NCI-H187 treated with DMSO at 0.1 percent for 48 hours (cell line): ENCODE measurements around the gene GHRH.

Experiments
- DNase-seq: peaks from one replicate; lab custom pipeline; 2025; lab: John Stamatoyannopoulos, UW

Gene GHRH

DNA sequence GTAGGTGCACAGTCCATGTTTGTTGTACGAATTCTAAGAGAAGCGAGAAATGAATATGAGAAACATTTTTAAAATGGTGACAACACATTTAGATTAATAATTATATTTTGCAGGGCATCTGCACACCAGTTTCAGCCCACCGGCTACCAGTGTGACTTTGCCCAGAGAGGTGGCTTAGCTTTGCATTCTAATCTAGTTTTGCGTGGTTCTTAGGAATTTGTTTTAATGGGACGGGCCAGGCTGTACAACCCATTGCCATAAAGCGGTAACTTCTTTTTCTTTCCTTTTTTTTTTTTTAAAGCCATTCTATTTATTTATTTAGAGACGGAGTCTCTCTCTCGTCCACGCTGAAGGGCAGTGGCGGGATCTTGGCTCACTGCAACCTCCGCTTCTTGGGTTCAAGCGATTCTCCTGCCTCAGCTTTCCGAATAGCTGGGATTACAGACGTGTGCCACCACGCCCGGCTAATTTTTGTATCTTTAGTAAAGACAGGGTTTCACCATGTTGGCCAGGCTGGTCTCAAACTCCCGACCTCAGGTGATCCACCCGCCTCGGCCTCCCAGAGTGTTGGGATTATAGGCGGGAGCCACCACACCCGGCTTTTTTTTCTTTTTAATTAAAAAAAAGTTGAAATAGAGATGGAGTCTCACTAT, 28.7 kb upstream of the GHRH start:
- DNase-seq, result no peak

DNA sequence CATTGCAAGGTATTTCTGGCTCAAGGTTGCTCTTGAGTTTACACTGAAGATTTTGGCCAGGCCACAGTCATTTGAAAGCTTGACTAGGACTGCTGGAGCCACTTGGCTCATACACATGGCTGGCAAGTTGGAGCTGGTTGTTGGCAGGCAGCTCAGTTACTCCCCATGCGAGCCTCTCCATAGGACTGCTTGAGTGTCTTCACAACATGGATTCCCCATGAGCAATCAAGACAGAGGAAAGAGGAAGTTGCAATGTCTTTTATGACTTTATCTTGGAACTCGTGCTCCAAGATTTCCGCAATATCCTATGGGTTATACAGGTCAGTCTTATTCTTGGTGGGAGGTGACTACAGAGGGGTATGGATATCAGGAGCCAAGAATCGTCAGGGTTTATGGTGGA, 26.5 kb upstream of the GHRH start:
- DNase-seq, result no peak

DNA sequence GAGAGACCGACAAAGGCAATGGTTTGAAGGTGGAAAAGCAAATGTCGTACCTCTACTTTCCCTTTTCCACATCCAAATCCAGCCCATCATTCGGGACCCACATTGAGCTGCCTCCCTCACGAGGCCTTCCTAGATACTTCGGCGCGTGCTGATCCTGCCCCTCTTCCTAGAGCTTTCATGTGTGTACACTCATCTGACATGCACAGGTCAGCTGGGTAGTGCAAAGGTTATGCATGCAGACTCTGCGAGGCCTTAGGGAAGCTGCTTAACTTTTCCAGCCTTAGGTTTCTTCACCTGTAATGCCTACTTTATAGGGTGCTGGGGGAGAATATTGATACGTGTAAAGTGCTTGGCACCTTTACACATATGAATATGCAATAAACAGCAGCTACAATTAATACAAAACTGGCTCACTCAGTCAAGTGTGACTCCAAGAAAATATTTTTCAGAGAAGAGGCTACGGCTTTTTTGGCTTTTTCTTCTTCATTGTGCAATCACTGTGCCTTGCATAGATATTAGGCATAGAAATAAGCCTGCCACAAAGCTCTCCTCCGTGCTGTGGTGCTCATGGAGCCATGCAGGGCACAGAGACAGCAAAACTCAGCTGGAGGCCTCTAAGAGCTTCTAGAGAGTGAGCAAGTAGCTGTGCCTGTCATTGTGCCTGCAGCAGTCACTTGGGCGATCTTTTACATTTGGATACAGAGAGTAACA, 24.2 kb upstream of the GHRH start:
- no peak for DNase-seq

DNA sequence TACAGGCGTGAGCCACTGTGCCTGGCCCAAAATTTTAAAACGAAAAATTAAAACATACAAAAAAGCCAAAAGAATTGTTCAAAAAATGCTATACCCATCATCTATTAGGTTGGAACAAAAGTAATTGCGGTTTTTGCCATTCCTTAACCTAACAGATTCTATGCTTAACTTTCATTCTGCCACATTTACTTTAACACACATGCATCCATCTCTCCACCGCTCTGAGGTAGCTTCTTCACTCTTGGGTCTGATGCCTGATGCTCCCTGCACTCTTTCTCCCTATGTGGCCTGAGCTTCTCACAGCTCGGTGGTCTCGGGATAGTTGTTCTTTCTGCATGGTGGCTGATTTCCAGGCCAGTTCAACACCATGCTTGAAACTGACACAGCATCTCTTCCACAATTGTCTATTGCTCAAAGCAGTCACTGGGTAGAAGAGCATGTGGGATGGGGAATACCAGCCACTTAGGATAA, 23.1 kb upstream of the GHRH start:
- no peak for DNase-seq

DNA sequence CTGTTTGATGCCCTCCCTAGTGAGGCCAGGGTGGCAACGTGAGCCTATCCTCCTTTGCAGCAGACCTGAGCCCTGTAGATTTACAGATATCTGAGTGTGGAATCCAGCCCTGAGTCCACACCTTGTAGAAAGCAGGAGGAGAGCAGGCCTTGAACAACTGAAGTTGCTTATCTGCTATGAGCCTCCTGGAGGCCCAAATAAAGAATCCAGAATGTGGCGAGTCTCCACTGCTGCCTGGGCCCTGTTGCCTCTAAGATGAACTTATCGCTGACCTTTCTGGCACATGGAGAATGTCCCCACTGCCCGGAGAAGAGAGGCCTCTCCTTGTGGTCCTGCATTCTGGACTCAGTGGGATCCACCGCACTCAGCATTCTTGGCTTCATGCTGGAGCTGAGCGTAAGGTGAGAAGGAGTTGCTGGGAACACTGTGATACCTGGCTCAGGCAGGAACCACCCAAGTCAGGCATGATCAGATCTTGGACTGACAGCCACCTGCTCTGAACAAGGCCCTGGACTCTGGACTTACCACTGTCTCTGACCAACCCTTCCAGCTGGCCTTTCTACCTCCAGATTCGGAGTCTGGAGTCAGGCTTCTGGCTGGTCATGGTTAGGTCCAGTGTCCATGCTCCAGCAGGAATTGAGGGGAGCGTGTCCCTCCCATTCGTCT, 22.0 kb upstream of the GHRH start:
- no peak for DNase-seq

DNA sequence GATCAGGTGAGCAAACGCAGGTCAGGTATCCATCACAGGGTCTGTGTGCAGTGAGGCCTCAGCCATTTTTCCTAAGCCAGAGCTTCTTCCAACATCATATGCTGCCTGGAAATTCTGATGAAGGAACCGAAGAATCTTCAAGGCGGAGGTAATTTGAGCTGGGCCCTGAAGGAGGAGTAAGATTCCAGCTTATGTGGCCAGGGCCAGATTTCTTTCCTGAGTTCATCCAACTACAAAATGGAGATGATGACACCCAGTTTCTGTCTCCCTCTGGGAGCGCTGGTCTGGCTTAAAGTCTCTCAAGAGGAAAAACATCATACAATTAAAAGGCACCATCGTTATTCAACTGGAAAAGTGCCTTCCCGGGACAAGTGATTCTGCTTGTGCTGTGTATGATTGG, 20.9 kb upstream of the GHRH start:
- DNase-seq, result no peak

DNA sequence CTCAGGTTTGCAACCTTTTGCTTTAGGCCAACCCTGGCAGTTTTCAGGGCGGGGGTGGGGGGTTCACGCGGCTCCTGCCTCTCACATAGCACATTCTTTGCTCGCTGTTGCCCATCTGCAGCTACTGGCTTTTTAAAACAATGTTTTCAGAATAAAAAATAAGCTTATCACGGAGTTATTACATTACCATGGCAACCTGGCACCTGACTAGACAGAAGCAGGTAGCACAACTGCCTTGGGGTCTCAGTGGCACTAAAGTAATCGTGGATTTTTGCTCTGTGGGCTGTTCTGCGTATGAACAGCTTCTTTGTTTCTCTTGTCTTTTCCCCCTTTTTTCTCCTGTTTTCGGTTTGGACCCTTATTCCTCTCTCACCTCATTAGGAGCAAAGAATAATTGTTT, 18.8 kb upstream of the GHRH start:
- DNase-seq, result no peak

DNA sequence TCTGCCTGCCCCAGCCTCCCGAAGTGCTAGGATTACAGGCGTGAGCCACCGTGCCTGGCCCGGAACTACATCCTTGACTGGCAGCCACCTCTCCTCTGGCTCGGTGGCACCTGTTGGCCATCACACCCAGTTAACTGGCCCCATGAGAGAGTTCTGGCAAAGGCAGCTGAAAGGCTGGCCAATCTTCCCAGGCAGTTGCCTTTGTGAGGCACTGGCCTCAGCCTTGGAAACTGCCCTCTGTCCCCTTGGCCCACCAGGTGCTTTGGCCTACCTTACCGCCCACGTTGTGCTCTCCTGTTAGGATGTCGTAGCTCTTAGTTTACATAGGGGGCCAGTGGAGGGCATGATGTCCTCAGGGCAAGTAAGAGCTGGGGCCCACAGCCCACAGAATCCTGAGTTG, 18.2 kb upstream of the GHRH start:
- no peak for DNase-seq

DNA sequence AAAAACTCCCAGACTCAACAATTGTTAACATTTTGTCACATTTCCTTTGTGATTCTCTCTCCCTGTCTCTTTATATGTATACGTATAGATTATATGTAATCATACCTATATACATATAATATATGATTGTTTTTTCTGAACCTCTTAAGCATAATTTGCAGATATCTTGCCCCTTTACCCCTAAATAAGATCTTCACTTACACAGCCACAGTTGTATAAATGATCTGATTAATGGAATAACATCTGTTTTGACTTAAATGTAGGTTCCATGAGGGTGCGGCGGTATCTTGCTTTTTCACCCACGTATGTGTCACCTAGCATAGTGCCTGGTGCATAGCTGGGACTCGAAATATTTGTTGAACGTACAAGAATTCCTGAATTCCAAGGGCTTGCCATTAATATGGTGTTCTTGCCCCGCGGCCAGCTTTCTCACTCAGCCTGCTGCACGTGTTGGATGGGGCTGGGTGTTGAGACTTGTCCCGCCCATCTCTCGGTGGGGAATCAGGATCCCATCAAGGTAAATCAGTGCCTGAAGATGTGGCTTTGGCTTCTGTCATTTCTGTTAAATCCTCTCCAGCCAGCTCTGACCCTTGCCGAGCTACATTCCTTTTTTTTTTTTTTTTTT, 17.5 kb upstream of the GHRH start:
- DNase-seq, result no peak

DNA sequence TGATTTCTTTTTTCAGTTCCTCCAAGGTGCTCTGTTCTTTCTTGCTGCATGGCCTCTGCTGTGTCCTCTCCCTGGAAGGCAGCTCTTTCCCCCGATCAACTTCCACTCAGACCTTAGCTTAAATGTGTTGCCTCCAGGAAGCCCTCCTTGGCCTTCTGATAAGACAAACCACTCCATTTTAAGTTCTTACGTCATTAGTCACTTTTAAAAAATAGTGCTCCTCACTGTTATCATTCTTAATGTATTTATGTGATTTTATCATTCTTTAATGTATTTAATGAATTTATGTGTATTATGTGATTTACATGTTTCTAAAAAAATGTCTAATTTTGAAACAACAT, 15.6 kb upstream of the GHRH start:
- DNase-seq, result no peak

DNA sequence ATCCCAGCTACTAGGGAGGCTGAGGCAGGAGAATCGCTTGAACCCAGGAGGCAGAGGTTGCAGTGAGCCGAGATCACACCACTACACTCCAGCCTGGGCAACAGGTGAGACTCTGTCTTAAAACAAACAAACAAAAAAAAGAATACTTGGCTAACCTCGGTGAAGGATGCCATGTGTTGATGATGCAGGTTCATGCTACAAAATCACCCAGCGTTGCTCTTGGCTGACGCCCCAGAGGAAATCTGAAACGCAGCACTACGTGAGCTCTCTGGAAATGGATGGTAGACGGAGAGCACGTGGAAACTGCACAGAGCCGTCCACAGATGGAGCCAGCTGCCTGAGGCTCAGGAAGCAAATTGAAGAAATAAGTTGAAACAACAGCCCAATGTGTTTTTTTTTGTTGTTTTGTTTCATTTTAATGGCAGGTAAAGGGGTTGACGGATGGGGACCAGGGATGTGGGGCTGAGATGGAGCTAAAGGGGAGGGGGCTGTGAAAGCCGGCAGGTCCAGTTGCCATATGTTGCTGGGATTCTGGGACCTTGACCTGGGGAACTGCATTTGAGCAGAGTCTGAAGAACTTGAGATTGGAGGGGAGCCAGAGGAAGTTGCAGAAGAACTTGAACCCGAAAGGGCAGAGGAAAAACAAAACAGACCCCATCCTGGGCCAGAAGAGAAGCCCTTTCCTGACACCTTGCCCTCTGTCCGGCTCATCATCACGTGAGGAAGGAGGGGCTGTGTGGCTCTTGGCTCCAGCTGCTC, 15.1 kb upstream of the GHRH start:
- peak; percentile 54 for DNase-seq

DNA sequence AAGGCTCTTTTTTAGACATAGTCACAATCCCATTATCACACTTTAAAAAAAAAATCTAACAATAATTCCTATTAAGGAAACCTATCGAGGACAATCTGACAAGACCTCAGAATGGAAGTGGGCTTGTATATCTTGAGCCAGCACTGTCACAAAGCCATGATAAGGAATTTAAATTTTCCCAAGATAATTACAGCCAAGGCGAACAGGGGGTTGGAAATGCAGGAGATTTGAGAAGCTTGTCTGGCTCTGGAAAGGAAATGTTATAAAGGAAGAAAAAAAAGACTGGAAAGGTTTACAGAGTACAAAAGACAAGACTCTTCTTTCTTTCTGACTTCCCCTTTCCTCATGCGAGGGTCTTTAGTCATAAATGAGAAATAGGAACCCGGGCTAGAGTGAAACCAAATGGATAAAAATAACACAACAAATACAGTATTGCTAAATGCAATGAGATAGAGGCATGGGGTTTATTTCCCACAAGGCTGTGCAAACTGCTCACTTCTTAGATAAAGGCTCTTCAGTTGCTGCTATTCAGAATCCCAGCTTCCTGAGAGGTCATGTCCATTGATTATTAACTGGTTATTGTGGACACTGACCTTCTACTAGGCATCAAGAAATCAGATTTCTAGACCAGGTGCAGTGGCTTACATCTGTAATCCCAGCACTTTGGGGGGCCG, 13.4 kb upstream of the GHRH start:
- DNase-seq, result no peak

DNA sequence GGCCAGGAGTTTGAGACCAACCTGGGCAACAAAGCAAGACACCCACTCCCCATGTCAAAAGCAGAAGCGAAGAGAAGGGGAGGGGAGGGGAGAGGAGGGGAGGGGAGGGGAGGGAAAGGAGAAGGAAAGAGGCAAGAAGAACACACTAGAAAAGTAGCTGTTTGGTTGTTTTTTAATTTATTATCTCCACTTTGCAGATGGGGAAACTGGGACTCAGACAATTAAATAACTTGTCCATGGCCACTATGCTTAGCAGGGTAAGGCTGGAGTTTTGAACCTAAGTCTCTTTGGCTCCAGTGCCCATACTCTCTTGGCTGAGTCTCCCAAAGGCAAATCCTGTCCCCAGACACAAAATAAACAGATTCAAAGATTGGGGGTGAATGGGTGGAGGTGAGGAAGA, 12.4 kb upstream of the GHRH start:
- DNase-seq, result no peak

DNA sequence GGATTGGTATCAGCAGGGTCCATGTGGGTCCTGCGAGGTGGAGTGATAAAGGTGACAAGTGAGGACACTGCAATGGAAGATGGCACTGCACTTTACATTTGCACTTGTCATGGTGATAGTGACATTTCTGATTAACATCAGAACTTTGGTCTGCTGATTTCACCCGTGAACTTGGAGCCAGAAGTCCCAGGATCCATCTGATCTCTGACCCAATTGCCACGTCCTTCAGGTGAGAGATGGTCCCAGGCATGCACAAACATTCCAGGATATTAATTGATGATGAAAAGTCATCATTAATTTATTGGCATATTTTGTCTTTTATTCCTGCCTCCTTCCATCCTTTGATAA, 9.8 kb upstream of the GHRH start:
- no peak for DNase-seq

DNA sequence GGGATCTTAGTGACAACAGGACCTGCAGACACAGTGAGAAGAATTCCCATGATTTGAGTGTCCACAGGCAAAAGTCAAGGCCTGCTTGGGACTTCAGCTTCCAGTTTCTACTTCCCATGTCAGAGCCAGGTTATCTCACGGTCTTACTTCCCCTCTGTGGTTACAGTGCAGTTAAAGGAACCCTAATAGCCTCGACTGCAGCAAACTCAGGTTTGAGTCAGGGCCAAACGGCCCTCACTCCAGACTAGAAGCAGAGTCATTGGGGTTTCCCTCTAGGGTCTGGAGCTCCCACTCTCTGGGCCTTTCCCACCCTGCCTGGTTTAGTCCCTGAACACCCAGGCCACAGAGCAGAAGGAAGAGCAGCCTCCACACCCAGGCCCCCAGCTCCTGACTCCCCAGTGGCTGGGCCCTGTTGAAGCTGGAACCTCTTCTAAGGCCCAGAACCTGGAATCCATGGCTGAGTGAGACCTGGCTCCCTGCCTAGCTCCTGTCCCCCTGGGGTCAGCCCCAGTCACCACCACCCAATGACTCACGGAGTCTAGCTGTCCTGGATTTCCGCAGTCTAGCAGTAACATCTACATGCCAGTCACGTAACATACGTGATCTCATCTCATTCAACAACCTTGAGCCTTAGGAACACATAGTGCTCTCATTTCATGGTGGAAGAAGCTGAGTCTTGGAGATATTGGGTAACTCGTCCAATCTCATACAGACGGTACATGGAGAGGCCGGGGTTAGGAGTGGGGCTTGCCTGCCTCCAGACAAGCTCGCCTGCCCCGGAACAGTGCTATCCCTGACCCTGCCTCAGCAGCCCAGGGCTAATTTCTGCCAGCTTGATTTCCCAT, 9.2 kb upstream of the GHRH start:
- no peak for DNase-seq

DNA sequence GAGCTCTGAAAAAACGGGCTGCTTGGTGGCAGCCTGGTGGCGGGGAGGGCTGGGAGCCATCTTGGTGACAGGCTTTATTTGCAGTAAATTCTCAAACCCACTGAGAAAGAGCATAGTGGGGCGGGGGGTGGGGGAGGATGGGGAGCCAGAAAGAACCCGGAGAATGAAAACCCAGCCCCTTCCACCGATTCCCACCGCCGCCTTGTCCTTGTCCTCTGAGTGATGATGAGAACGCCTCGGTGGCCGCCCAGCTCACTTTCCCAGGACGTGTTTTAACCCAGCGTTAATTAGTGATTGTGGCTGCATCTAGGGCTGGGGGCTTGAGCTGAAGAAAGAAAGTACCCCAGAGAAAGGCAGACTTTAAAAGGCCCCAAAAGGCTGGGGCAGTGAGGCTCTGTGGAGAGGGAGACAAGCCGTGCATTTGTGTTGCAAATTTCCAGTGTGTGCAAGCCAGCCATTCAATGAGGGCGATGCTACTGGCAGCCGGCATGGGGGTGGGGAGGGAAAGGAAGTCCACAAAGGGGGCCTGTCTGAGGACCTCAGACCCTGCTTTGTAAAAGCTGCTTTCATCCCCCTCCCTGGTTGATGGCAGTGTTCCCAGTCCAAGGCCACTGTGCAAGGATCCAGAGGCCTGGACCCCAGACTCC, 6.2 kb upstream of the GHRH start:
- no peak for DNase-seq

DNA sequence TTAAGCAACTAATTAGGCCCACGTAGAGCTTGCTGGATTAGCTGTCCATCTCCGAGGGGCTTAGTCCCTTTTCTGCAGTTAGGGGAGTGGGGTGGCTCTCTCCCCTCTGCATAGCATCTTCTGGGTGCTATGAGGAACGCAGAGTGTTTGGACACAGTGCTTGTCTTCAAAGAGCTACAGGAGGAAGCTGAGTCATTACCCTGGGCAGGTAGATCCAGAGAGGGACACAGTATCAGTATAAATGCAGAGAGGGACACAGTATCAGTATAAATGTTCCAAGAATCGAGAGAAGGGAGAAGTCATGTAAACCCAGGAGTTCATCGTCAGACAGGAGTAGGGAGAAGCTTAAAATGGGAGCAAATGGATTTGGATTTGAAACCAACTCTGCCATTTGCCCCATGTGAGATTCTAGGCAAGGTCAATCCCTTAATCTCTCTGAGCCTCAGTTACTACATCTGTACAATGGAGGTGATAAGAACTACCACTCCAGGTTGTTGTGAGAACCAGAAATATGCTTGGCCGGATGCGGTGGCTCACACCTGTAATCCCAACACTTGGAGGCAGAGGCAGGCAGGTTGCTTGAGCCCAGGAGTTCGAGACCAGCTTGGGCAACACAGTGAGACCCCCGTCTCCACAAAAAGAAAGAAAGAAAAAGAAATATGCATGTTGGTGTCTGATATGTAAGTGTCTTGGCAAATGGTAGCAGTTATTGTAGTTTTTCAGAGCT, 5.5 kb upstream of the GHRH start:
- DNase-seq, result no peak

DNA sequence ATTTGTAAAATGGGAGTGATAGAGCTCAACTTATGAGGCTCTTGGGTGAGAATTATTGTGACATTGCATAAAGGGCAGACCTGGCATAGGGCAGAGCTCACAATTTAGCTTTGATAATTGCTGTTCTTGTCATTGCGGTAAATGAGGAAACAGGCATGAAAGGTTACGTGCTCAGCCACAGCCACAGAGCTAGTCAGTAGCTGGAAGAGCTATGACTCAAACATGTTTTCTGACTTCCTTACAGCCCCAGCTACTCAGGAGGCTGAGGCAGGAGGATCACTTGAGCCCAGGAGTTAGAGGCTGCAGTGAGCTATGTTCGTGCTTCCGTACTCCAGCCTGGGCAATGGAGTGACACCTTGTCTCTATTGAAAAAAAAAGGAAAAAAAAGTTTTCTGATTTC, 3.5 kb upstream of the GHRH start:
- DNase-seq, result no peak

DNA sequence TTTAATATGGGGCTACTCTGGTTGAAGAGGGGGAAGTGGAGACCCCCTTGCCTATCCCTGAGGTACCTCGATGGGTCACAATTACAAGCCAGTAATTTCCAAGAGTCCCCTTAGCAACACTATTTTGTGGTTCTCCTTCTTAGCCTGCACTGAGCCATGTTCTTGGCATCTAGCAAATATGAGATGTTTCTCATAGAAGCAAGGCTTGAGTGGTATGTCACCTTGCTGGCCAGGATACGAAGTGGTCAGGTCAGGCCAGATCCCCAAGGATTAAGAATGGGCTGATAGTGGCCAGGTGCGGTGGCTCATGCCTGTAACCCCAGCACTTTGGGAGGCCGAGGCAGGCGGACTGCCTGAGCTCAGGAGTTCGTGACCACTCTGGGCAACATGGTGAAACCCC, 2.1 kb upstream of the GHRH start:
- DNase-seq, result no peak

DNA sequence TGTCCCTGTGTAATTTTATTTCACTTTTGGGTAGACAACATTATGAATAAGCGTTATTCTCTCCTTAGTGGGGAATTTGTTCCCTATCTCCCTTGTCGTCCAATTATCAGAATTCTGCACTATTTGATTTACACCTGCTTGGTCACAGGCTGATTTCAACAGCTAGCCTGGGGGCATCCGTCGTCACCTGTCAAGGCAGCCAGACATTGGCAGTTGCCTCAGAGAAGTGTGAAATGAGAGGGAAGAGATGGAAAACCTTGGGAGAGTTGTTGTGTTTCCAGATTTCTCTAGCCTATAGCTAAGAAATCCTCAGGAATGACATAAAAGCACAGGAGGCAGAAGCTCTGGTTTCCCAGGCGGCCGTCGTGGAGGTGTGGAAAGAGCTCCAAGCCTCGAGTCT, 891 bp upstream of the GHRH start:
- DNase-seq, result no peak
